HEK293T (cell line): Measurements from ENCODE around the gene EVI2B.

Source experiments
- ARNT ChIP-seq: fragments of 450-650 bp; IDR thresholded peaks from 2 replicates; pipeline ENCODE4 v1.6.1; 2017; ENCODE audit warnings: mild to moderate bottlenecking
- BHLHE40 ChIP-seq: fragments of 450-650 bp; IDR thresholded peaks from 2 replicates; pipeline ENCODE4 v1.6.1; 2016; ENCODE audit warnings: mild to moderate bottlenecking, moderate library complexity, borderline replicate concordance
- FOXK2 ChIP-seq: fragments of 450-650 bp; IDR thresholded peaks from 2 replicates; pipeline ENCODE4 v1.6.1; 2016; ENCODE audit warnings: mild to moderate bottlenecking
- HDGF ChIP-seq: fragments of 450-650 bp; IDR thresholded peaks from 2 replicates; pipeline ENCODE4 v1.6.1; 2017; ENCODE audit warnings: antibody characterized with exemption, borderline replicate concordance
- L3MBTL2 ChIP-seq: fragments of 450-650 bp; conservative IDR thresholded peaks from 2 replicates; pipeline ENCODE4 v1.6.1; 2016; ENCODE audit warnings: mild to moderate bottlenecking
- PKNOX1 ChIP-seq: fragments of 450-650 bp; IDR thresholded peaks from 2 replicates; pipeline ENCODE4 v1.6.1; 2016
- SP1 ChIP-seq: fragments of 450-650 bp; IDR thresholded peaks from 2 replicates; pipeline ENCODE4 v1.6.1; 2017
- SUZ12 ChIP-seq: fragments of 450-650 bp; IDR thresholded peaks from 2 replicates; pipeline ENCODE4 v1.6.1; 2016; ENCODE audit warnings: mild to moderate bottlenecking

GRCh38 chr17:31274252-31274651 is 39.6 kb downstream of the EVI2B start:
- TF ChIP-seq BHLHE40 (no peak), ARNT (no peak), SP1 (no peak), SUZ12 (no peak), FOXK2 (no peak), PKNOX1 (no peak), HDGF (no peak), L3MBTL2 (no peak)
